IPS-NIHi11 (cell line): ENCODE results near the gene SUFU.
"Not testable (repeated sequence)": the region's sequence is repeated elsewhere in the genome, so short reads cannot be mapped to it uniquely, and the experiment has no call there.

Experiments
- DNase-seq: peaks from one replicate; pipeline ENCODE4 v3.0.0; 2012; ENCODE audit warnings: mixed read lengths, low spot score

SUFU gene

DNA sequence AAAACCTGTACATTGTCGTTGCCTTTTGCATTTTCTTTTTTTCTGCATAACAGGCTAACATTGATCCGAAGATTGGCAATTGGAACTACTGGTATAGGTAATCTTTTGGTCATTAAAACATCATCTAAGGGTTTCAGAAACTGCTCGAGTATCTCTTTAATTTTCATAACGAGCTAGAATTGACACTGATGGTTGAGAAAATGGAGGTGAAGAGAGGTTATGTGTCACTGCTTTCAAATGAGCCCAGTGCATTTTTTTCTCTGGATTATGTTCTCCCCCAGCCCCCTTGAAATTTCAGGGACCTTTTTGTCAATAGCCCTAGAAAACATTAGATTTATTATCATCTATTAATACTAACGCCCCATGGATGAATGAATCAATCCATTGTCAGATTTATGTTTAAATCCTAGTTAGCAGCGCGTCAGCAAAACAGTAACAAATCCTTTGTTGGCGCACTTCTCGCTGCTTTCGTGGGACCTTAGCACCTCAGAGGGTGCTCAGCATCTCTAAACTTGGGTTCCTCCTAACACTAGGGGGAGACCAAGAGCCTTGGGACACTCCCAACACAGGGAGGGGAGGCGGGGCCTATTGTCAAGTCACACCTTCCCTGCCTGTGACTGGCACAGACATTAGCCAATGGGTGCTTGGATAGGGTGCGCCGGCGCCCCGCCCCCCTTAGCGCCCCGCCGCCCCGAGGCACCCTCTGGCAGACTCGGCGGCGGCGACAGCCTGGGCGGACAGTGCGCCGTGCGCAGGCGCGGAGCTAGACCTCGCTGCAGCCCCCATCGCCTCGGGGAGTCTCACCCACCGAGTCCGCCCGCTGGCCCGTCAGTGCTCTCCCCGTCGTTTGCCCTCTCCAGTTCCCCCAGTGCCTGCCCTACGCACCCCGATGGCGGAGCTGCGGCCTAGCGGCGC is at the start of gene SUFU:
TSS of gene SUFU (plus strand) at position 709 of the 915 bp plus-strand sequence. CDS start at position 890, 181 bp downstream.
- DNase-seq, result peak; percentile 97

- DNase-seq, result not testable (repeated sequence)
Observed at GRCh38 chr10:102454662-102455487, 48.9 kb upstream of the SUFU start.

DNA sequence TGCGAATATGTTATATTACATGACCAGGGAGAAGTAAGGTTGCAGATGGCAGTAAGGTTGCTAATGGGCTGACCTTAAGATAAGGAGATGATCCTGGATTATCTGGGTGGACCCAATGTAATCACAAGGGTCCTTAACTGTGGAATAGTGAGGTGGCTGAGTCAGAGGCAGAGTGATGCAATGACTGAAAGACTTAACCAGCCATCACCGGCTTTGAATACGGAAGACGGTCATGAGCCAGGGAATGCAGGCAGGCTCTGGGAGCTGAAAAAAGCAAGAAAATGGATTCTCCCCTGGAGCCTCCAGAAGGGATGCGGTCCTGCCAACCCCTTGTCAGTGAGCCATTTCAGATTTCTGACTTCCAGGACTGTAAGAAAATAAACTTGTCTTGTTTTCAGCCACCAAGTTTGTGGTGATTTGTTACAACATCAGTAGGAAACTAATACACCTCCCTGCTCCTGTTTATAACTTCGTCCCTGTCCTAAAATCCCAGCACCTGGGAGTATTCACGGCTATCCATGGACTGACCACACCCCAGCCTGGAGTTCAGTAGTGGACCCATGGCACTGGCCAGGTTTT is 47.8 kb upstream of the SUFU start:
- DNase-seq, result no peak

DNA sequence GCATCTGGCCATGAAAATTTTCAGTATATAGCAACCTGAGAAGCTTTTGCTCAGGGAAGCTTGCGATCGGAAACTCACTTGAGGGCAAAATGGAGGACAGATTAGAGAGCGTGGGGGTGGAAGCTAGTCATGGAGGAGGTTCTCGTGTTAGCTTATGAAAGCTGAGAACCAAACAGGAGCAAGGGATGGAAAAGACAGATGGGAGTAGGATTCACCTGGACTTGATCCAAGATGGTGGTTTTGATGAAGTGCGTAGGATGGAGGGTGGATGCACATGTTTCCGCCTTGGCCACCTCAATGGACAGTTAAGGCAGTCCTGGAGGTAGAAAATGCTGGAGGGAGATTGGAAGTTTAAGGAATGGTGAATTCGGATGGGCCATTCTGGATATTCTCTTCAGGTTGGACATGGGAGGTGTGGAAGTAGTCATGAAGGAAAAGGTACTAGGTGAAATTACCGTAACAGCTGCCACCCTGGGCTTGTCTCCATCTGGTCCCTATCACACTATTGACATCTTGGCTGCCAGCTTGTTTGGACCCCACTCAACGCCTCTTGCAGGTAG is 46.1 kb upstream of the SUFU start:
- DNase-seq, result no peak

DNA sequence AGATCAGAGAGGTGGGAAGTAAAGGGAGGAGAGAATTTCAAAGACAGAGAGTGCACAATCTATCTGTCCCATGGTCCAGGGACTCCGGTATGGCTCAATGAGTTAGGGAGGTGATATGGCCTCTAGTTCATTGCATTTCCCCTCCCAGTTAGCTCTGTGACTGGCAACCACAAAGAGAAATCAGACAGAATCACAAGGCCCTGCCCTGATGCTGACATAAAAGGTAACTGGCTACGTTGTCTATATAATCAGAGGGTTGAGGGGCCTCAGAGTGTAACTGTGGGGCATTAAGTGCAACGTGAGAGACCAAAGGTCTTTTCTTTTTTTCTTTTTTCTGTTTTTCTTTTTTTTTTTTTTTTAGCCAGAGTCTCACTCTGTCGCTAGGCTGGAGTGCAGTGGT is 45.1 kb upstream of the SUFU start:
- DNase-seq, result no peak

GRCh38 chr10:102460836-102461186 is 43.0 kb upstream of the SUFU start:
- no peak for DNase-seq

- DNase-seq, result peak; percentile 100
Observed at GRCh38 chr10:102461187-102462054, 42.4 kb upstream of the SUFU start.

DNA sequence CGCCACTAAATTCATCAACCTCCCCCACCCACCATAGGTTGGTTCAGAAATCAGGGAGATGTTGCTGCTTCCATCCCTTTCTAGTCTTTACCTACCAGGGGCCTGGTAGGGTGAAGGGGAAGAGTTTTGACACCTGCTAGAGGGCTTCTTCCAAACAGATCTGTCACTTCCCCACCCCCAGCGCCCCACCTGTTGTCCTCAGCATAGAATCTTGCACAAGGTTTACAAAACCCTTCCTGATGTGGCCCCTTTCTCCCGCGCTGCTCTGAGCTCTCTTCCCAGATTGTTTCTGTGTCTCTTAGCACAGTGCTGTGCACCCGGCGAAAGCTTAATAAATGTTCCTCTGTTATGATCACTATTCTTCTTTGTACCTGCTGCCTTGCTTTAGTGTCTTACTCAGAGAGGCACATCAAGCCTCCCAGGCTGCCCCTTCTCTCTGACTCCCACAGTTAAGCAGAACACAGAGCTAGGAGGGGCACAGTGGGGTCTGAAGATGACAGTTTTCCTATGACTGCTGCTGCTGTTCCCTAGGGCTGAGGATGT is 41.2 kb upstream of the SUFU start:
- DNase-seq, result no peak

DNA sequence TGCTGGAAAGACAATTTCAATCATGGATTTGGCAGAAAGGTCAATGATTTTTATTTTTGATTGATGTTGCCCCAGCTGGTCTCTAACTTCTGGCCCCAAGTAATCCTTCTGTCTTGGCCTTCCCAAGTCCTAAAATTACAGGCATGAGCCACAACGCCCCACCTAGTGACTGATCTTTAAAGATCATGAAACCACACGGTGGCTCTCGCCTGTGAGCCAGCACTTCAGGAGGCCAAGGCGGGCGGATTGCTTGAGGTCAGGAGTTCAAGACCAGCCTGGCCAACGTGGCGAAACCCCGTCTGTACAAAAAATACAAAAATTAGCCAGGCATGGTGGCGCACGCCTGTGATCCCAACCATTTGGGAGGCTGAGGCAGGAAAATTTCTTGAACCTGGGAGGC is 39.8 kb upstream of the SUFU start:
- DNase-seq, result no peak

GRCh38 chr10:102465466-102465865 is 38.3 kb upstream of the SUFU start:
- DNase-seq, result no peak

DNA sequence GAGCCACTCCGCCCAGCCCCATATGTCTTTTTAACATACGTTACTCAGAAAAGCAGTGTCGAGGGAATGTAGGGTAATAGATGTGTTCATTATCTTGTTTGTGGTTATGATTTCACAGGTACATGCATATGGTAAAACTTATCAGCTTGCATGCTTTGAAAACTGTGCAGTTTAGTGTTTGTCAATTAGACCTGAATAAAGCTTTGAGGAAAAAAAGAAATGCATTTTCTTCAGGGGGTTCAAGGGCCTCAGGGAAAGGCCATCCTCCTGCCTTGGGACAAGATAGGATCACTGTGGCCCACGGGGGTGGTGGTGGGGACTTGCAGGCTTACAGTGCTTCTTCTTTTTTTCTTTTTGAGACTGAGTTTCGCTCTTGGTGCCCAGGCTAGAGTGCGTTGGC is 36.5 kb upstream of the SUFU start:
- DNase-seq, result no peak

DNA sequence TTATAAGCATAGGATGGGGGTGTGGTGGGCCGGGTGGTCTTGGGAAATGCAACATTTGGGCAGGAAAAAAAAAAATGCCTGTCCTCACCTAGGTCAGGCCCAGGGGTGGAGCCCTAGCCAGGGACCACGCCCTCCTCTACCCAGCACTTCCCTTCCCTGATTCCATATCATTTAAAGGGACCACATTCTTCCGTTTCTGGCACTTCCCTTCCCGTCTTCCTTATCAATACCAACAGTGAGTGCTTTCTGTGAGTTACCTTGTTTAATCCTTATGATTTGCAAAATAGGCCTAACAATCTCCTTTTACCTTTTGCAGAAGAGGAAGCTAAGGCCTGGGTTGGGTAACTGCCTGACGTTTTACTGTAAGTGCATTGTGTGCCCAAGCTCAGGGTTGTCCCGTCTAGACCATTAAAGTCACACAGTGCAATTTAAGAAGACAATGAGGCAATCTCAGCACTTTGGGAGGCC is 35.8 kb upstream of the SUFU start:
- no peak for DNase-seq

- no peak for DNase-seq
Observed at GRCh38 chr10:102468683-102469082, 35.1 kb upstream of the SUFU start.

- DNase-seq, result no peak
Observed at GRCh38 chr10:102470579-102471546, 32.9 kb upstream of the SUFU start.

DNA sequence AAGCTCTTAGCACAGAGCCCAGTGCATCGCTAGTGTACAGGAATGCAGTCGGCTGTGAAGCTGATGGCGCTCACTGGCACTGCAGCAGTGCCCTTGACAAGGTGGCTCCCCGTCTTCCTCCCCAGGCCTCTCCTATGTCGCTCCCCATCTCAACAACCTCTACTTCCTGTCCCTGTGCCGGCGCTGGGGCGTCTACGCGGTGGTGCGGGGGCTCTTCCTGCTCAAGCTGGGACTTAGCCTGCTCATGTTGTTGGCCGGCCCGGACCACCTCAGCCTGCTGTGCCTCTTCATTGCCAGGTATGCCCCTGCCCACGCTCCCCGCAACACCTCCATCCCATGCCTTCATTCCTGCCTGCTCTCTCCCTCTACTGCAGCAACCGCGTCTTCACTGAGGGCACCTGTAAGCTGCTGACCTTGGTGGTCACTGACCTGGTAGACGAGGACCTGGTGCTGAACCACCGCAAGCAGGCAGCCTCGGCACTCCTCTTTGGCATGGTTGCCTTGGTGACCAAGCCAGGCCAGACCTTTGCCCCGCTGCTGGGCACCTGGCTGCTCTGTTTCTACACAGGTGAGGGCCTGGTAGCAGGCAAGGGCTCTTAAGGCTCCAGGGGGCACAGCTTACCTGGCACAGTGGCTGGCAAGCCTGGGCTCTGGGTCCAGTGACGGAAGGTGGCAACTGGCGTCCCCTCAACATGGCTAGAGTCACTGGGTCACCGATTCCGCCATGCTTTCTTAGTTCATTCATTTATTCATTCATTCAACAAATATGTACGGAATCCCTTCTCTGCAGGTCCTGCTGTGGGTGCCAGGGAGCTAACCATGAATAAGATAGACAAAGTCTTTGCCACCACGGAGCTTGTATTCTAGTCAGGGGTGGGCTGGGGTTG is 30.1 kb upstream of the SUFU start:
- no peak for DNase-seq

DNA sequence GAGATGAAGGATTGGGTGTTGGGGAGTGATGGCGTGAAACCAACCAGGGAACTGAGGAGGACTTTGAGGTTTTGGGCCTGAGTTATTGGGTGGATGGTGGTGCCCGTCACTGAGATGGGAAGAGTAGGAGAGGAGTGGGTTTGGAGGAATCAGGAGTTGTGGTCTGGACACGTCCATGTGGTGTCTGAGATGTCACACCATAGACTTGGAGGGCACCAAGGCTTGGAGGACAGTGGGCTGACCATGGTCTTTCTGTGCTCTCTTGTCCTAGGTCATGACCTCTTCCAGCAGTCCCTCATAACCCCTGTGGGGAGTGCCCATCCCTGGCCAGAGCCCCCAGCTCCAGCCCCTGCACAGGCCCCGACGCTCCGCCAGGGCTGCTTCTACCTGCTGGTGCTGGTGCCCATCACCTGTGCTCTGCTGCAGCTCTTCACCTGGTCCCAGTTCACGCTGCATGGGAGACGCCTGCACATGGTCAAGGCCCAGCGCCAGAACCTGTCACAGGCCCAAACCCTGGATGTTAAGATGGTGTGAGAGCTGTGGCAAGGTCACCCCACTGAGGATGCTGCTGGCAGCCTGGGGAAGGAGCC is 28.2 kb upstream of the SUFU start:
- DNase-seq, result no peak

- DNase-seq, result no peak
Observed at GRCh38 chr10:102476466-102477141, 27.2 kb upstream of the SUFU start.

- DNase-seq, result no peak
Observed at GRCh38 chr10:102479651-102480050, 24.1 kb upstream of the SUFU start.
